Keratinocyte (primary cell): Measurements from ENCODE around the gene SULF2. TPM values are rescaled to one million over a fixed set of nuclear protein-coding genes. Genes with fewer than 3 reads are reported as not detected.

ENCODE experiments used
- DNase-seq: peaks from one replicate; pipeline ENCODE4 v3.0.0-alpha.2; 2011; ENCODE audit warnings: low read depth, missing footprints, low spot score
- FAIRE-seq: peaks from 2 replicates; lab custom pipeline; 2011; peaks lifted over from hg19 to GRCh38; lab: Jason Lieb, UNC
- H2AFZ ChIP-seq: 2 replicates; pipeline ENCODE4 v1.6.0; 2012; ENCODE audit warnings: low read length, control low read depth, inconsistent platforms; ENCODE audit not compliant: control insufficient read depth
- H3K27ac ChIP-seq: 2 replicates; pipeline ENCODE4 v1.5.1; 2011; ENCODE audit warnings: low read length; ENCODE audit not compliant: control insufficient read depth, insufficient read depth
- H3K27me3 ChIP-seq: 3 replicates; pipeline ENCODE4 v1.6.0; 2011; ENCODE audit warnings: low read length; ENCODE audit not compliant: control insufficient read depth, insufficient read depth; ENCODE audit errors: extremely low read depth
- H3K36me3 ChIP-seq, 2 experiments: 2 replicates in 1 of 2; 3 replicates in 1 of 2; pipeline ENCODE4 v1.5.1; 2011; ENCODE audit warnings: low read length in 2 of 2, mild to moderate bottlenecking in 1 of 2; ENCODE audit not compliant: control insufficient read depth in 2 of 2, insufficient read depth in 2 of 2; ENCODE audit errors: extremely low read depth in 1 of 2
- H3K4me1 ChIP-seq: 3 replicates; pipeline ENCODE4 v1.5.1; 2011; ENCODE audit warnings: low read length; ENCODE audit not compliant: control insufficient read depth, insufficient read depth; ENCODE audit errors: extremely low read depth
- H3K4me2 ChIP-seq: 3 replicates; pipeline ENCODE4 v1.6.0; 2011; ENCODE audit warnings: low read depth, low read length; ENCODE audit not compliant: control insufficient read depth, insufficient read depth; ENCODE audit errors: extremely low read depth
- H3K4me3 ChIP-seq, 3 experiments: fragments of 200-600 bp in 1 of 3; sonication (generic) in 1 of 3; 2 replicates in 2 of 3; 3 replicates in 1 of 3; pipeline ENCODE4 v1.5.1; 2011 to 2016; ENCODE audit warnings: low read length in 3 of 3, mild to moderate bottlenecking in 3 of 3, control low read depth in 2 of 3, inconsistent platforms in 1 of 3, low read depth in 1 of 3, mixed read lengths in 1 of 3, mixed run types in 1 of 3, moderate library complexity in 1 of 3; ENCODE audit not compliant: control insufficient read depth in 2 of 3, insufficient read depth in 2 of 3; ENCODE audit errors: extremely low read depth in 1 of 3
- H3K79me2 ChIP-seq: 2 replicates; pipeline ENCODE4 v1.6.0; 2012; ENCODE audit warnings: low read length; ENCODE audit not compliant: control insufficient read depth, insufficient read depth
- H3K9ac ChIP-seq: 3 replicates; pipeline ENCODE4 v1.6.0; 2011; ENCODE audit warnings: low read length; ENCODE audit not compliant: control insufficient read depth, insufficient read depth; ENCODE audit errors: extremely low read depth
- H3K9me1 ChIP-seq: 3 replicates; pipeline ENCODE4 v1.6.0; 2011; ENCODE audit warnings: low read length; ENCODE audit not compliant: control insufficient read depth, insufficient read depth; ENCODE audit errors: extremely low read depth
- H3K9me3 ChIP-seq: 2 replicates; pipeline ENCODE4 v1.5.1; 2012; ENCODE audit warnings: low read depth, low read length; ENCODE audit not compliant: control insufficient read depth
- H4K20me1 ChIP-seq: 3 replicates; pipeline ENCODE4 v1.6.0; 2011; ENCODE audit warnings: low read length; ENCODE audit not compliant: control insufficient read depth, insufficient read depth; ENCODE audit errors: extremely low read depth
- CTCF ChIP-seq, 3 experiments: IDR thresholded peaks in 1 of 3; conservative IDR thresholded peaks in 1 of 3; optimal IDR thresholded peaks in 1 of 3; 2 replicates in 2 of 3; 3 replicates in 1 of 3; pipeline versions ENCODE3 to v1.5.1; 2011; ENCODE audit warnings: low read length in 3 of 3, mild to moderate bottlenecking in 3 of 3, moderate library complexity in 2 of 3, control low read depth in 1 of 3, inconsistent platforms in 1 of 3; ENCODE audit not compliant: insufficient read depth in 2 of 3; ENCODE audit errors: extremely low read depth in 1 of 3
- EZH2 ChIP-seq: IDR thresholded peaks from one replicate; pipeline ENCODE4 v1.6.1; 2012; ENCODE audit warnings: inconsistent platforms, mild to moderate bottlenecking, low read length, moderate library complexity
- dilution Hi-C: fragments of 300-500 bp; cut with MboI; formaldehyde crosslinking; loops from one replicate; pipeline ENCODE4 v1.7.0; 2020; ENCODE audit warnings: low sequenced_read_pairs; ENCODE audit not compliant: extremely low pct_ligation_motif_present
- polyA plus RNA-seq, 5 experiments: library from polyadenylated mRNA; depleted of rRNA in 3 of 5; stranded (reverse) in 3 of 5; stranded (forward) in 1 of 5; unstranded in 1 of 5; fragments of >200 nt; gene quantifications; 1 replicate in 1 of 5; 2 replicates in 3 of 5; 3 replicates in 1 of 5; pipeline versions ENCODE4 v1.2.1 to v1.2.3, GENCODE V29; 2011 to 2012; ENCODE audit warnings: missing spikeins in 2 of 5, low read depth in 1 of 5, low replicate concordance in 1 of 5

Gene SULF2
- polyA plus RNA-seq, 1 donor (not counting 4 experiments of a cell fraction or from before 2014, with no cell fraction given): 64.4 TPM

GRCh38 chr20:47672886-47673670, 112.2 kb downstream of the SULF2 start:
- peaks cover 33 to 42% of the 10 kb centered on the region in 2 experiments for H3K36me3 ChIP-seq
- dilution Hi-C loops: no loop called here
- no peak for DNase-seq

GRCh38 chr20:47672166-47672565, 113.1 kb downstream of the SULF2 start:
- DNase-seq (no peak), FAIRE-seq (no peak)
- no peak overlapping the region for H3K4me3 ChIP-seq
- dilution Hi-C loops: no loop called here
- TF ChIP-seq EZH2 (no peak), CTCF (optimal IDR thresholded peaks at IDR 0.05 in 1 of 3, IDR thresholded peaks at IDR 0.05 in 1 of 3, conservative IDR thresholded peaks at IDR 0.05 in 1 of 3; ENCODE audit: extremely low read depth in 1 of 3, insufficient read depth in 2 of 3, low read length in 3 of 3) (no peak)
- no peaks in the 10 kb centered on the region for H3K79me2 ChIP-seq
- peaks cover 29 to 42% of the 10 kb centered on the region in 2 experiments for H3K36me3 ChIP-seq
- H3K9ac ChIP-seq: no peak overlapping the region
- no peaks in the 10 kb centered on the region for H3K27me3 ChIP-seq
- no peaks in the 10 kb centered on the region for H4K20me1 ChIP-seq
- no peaks in the 10 kb centered on the region for H3K9me3 ChIP-seq
- H3K27ac ChIP-seq: no peak overlapping the region
- no peak overlapping the region for H3K4me2 ChIP-seq
- H3K4me1 ChIP-seq: no peaks in the 10 kb centered on the region
- H3K9me1 ChIP-seq: no peaks in the 10 kb centered on the region
- no peak overlapping the region for H2AFZ ChIP-seq

More at GRCh38 chr20:47672886-47673670, 112.2 kb downstream of the SULF2 start:
- H3K79me2 ChIP-seq: no peaks in the 10 kb centered on the region
- H3K27me3 ChIP-seq: no peaks in the 10 kb centered on the region
- H4K20me1 ChIP-seq: no peaks in the 10 kb centered on the region
- TF ChIP-seq CTCF (optimal IDR thresholded peaks at IDR 0.05 in 1 of 3, IDR thresholded peaks at IDR 0.05 in 1 of 3, conservative IDR thresholded peaks at IDR 0.05 in 1 of 3; ENCODE audit: extremely low read depth in 1 of 3, insufficient read depth in 2 of 3, low read length in 3 of 3) (no peak), EZH2 (no peak)
- FAIRE-seq: no peak
- H3K27ac ChIP-seq: no peak overlapping the region
- no peak overlapping the region for H3K9ac ChIP-seq
- no peak overlapping the region for H3K4me3 ChIP-seq
- H3K4me1 ChIP-seq: no peaks in the 10 kb centered on the region
- H2AFZ ChIP-seq: no peak overlapping the region
- H3K9me3 ChIP-seq: no peaks in the 10 kb centered on the region
- H3K9me1 ChIP-seq: no peaks in the 10 kb centered on the region
- no peak overlapping the region for H3K4me2 ChIP-seq
